HEK293T (cell line): ENCODE data around the gene OTUB1.

Experiments used
- CTCF ChIA-PET: fragments of 350-600 bp; formaldehyde crosslinking; extraction: SDS; loops from one replicate; lab custom pipeline; 2021; ENCODE audit warnings: antibody characterized with exemption, inconsistent platforms; lab: Yijun Ruan, JAX
- POLR2A ChIA-PET: fragments of 350-600 bp; formaldehyde crosslinking; extraction: SDS; loops from one replicate; lab custom pipeline; 2020; ENCODE audit warnings: antibody characterized with exemption, inconsistent platforms; lab: Yijun Ruan, JAX
- DNase-seq: peaks from one replicate; pipeline ENCODE4 v3.0.0; 2012; ENCODE audit warnings: mixed read lengths; ENCODE audit errors: extremely low spot score
- ARNT ChIP-seq: fragments of 450-650 bp; IDR thresholded peaks from 2 replicates; pipeline ENCODE4 v1.6.1; 2017; ENCODE audit warnings: mild to moderate bottlenecking
- BHLHE40 ChIP-seq: fragments of 450-650 bp; IDR thresholded peaks from 2 replicates; pipeline ENCODE4 v1.6.1; 2016; ENCODE audit warnings: mild to moderate bottlenecking, moderate library complexity, borderline replicate concordance
- CTBP1 ChIP-seq: fragments of 450-650 bp; IDR thresholded peaks from 2 replicates; pipeline ENCODE4 v1.6.1; 2016; ENCODE audit warnings: borderline replicate concordance
- ELF4 ChIP-seq: fragments of 450-650 bp; IDR thresholded peaks from 2 replicates; pipeline ENCODE4 v1.6.1; 2017; ENCODE audit warnings: antibody characterized with exemption
- FOXA1 ChIP-seq: fragments of 450-650 bp; IDR thresholded peaks from 2 replicates; pipeline ENCODE4 v1.6.1; 2016; ENCODE audit warnings: mild to moderate bottlenecking
- FOXK2 ChIP-seq: fragments of 450-650 bp; IDR thresholded peaks from 2 replicates; pipeline ENCODE4 v1.6.1; 2016; ENCODE audit warnings: mild to moderate bottlenecking
- FOXM1 ChIP-seq: fragments of 450-650 bp; IDR thresholded peaks from 2 replicates; pipeline ENCODE4 v1.6.1; 2017; ENCODE audit warnings: mild to moderate bottlenecking, borderline replicate concordance
- HDGF ChIP-seq: fragments of 450-650 bp; IDR thresholded peaks from 2 replicates; pipeline ENCODE4 v1.6.1; 2017; ENCODE audit warnings: antibody characterized with exemption, borderline replicate concordance
- L3MBTL2 ChIP-seq: fragments of 450-650 bp; conservative IDR thresholded peaks from 2 replicates; pipeline ENCODE4 v1.6.1; 2016; ENCODE audit warnings: mild to moderate bottlenecking
- LEF1 ChIP-seq: fragments of 450-650 bp; IDR thresholded peaks from 2 replicates; pipeline ENCODE4 v1.6.1; 2017; ENCODE audit warnings: mild to moderate bottlenecking, borderline replicate concordance
- NFRKB ChIP-seq: fragments of 450-650 bp; IDR thresholded peaks from 2 replicates; pipeline ENCODE4 v1.6.1; 2016; ENCODE audit warnings: mild to moderate bottlenecking, moderate library complexity
- PKNOX1 ChIP-seq: fragments of 450-650 bp; IDR thresholded peaks from 2 replicates; pipeline ENCODE4 v1.6.1; 2016
- SP1 ChIP-seq: fragments of 450-650 bp; IDR thresholded peaks from 2 replicates; pipeline ENCODE4 v1.6.1; 2017
- SUZ12 ChIP-seq: fragments of 450-650 bp; IDR thresholded peaks from 2 replicates; pipeline ENCODE4 v1.6.1; 2016; ENCODE audit warnings: mild to moderate bottlenecking
- TARDBP ChIP-seq: fragments of 450-650 bp; IDR thresholded peaks from 2 replicates; pipeline ENCODE4 v1.6.1; 2016
- ZNF384 ChIP-seq: fragments of 450-650 bp; IDR thresholded peaks from 2 replicates; pipeline ENCODE4 v1.6.1; 2016

The OTUB1 gene

GRCh38 chr11:64005691-64006090 lies 19.5 kb downstream of the OTUB1 start:
- ChIA-PET CTCF (no interaction called here), POLR2A (no interaction called here)
- TF ChIP-seq CTBP1 (no peak), L3MBTL2 (no peak), SP1 (no peak), NFRKB (no peak), FOXK2 (no peak), FOXM1 (no peak), ELF4 (no peak), PKNOX1 (no peak), SUZ12 (no peak), FOXA1 (no peak), BHLHE40 (no peak), TARDBP (no peak), ARNT (no peak), ZNF384 (no peak), LEF1 (no peak), HDGF (no peak)
- no peak for DNase-seq

- POLR2A ChIA-PET: interaction anchor here (0.9 to 1.0 kb wide), 2 partner anchors 10 to 32 kb away, joined by 3 read pairs; partner anchors contain the start of gene COX8A
- no peak for DNase-seq
- CTCF ChIA-PET: no interaction called here
- no peak for TF ChIP-seq ZNF384
- no peak for TF ChIP-seq LEF1
- TF ChIP-seq FOXM1: no peak
- no peak for TF ChIP-seq FOXA1
- TF ChIP-seq L3MBTL2: no peak
- TF ChIP-seq FOXK2: no peak
- no peak for TF ChIP-seq ARNT
- TF ChIP-seq CTBP1: no peak
- TF ChIP-seq PKNOX1: no peak
- no peak for TF ChIP-seq TARDBP
- no peak for TF ChIP-seq SUZ12
- TF ChIP-seq HDGF: no peak
- no peak for TF ChIP-seq ELF4
- no peak for TF ChIP-seq SP1
- no peak for TF ChIP-seq NFRKB
- TF ChIP-seq BHLHE40: no peak
Observed at GRCh38 chr11:64006398-64006797, 20.2 kb downstream of the OTUB1 start.

DNA sequence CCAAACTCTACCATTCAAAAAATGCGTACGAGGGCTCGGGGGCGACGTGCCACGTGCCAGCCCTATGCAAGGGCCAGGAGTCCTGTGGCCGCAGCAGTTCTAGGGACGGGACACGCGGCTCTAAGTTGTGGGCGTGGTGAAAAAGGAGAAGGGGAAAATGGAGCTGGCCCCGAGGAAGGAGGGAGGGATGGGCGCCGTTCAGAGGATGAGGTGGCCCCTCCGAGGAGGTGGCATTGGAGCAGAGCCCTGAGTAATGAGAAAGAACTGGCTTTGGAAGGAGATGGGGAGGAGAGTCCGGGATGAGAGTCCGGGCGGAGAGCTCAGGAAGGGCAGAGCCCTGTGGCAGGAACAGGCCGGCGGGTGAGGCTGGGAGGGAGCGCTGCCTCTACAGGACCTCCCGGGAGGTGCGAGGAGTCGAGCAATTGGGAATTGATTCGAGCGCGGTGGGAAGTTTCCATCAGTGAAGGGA lies 21.0 kb downstream of the OTUB1 start:
- peak; percentile 35 for TF ChIP-seq L3MBTL2
- no peak for TF ChIP-seq TARDBP
- DNase-seq: peak; percentile 46
- ChIA-PET CTCF (interaction anchor here (0.8 to 1.0 kb wide), 2 partner anchors 9 to 145 kb away, joined by 3 read pairs; no protein-coding TSS in a partner anchor), POLR2A (interaction anchor here (0.9 to 1.0 kb wide), 2 partner anchors 9 to 33 kb away, joined by 3 read pairs; partner anchors contain the start of gene COX8A)

DNA sequence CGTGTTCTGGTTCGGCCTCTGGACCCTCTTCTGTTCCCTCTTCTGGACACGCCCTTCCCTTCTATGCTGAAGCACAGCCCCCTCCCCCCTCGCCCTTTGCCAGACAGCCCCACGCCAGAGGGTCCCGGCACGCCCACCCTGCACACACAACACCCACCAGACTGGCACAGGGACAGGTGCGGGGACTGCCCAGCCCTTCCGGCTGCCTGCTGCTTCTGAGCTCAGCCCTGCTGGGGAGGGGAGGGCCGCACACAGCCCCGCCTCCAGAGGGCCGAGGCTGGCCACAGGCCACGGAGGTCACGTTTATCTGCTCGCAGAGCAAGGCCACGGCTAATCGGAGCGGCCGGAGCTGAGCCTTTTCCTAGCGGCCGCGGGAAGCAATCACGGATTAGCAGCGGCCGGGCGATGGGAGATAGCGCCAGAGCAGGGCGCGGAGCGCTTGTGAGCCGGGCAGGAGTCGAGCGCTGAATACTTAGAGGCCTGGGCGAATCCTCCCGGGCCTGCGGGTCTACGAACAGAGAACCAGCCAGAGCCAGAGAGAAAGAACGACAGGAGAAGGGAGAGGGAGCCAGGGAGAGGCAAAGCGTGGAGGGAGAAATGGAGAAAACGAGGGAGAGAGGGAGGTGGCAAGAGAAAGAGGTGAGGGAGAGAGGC lies 21.5 kb downstream of the OTUB1 start:
- no peak for TF ChIP-seq NFRKB
- TF ChIP-seq FOXM1: no peak
- peak; percentile 49 for DNase-seq
- ChIA-PET POLR2A (no interaction called here), CTCF (interaction anchor here (0.6 to 1.0 kb wide), 3 partner anchors 9 to 144 kb away, joined by 3 read pairs; no protein-coding TSS in a partner anchor)

DNA sequence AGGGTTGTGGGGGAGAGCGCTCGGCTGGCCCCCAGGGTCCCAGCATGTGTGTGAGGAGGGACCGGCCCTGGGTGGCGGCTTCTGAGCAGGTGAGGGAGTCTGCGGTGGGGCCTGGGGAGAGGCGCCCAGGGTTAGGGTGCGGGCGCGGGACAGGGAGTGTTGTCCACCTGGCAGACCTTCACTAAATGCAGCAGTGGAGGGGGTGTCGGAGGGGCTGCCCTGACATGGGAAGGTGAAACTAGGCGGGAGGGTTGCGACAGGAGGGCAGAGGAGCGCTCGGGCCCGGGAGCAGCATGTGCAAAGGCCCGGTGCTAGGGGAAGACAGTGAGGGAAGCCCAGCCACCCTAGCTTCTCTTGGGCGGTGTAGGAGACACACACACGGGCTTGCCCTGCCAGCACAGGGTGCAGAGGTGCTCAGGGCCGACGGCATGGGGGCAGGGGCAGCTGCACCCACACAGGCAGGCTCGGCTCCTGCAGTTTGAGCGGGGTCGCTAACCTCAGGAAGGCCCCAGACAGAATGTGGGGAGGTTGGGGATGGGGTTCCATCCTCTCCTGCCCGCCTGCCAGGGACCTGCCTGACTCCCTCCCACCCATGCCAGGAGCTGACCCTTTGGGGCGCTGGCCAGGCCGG lies 22.2 kb downstream of the OTUB1 start:
- ChIA-PET CTCF (interaction anchor here (0.6 kb wide), 1 partner anchor 141 kb away, joined by 3 read pairs; no protein-coding TSS in a partner anchor), POLR2A (no interaction called here)
- DNase-seq: no peak
- TF ChIP-seq NFRKB (no peak), L3MBTL2 (no peak), ARNT (no peak)

DNA sequence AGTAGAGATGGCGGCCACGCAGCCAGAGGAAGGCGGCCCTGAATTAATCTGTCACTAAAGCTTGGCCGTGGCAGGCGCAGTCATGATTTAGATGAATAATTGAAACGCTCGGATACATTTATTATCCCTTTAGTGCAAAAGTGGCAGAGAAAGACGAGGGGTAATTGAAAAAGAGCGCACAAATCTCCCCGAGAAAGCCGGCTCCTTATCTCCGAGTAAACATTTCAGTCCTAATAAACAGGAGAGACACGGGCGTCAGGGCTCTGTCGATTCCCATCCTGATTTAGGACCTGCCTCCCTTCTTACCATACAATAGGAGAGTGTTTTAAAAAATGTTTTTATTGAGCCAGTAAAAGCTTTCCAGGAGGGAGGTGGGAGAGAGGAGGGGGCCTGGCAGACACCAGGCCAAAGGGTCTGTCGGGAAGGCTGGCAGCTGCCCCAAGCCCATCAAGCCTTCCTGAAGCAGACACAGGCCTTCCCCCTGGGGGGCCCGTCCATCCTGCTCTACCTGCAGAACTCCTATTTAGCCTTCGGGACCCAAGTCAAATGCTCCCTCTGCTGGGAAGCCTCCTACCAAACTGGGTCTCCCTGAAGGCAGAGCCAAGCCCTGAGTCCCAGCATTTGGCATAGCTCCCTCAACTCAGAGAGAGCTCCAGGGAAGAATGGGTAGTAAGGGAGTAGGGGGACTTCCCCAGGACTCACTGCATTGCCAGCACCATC lies 22.8 kb downstream of the OTUB1 start:
- no peak for TF ChIP-seq ELF4
- no peak for TF ChIP-seq FOXK2
- TF ChIP-seq FOXA1: no peak
- TF ChIP-seq CTBP1: no peak
- no peak for TF ChIP-seq PKNOX1
- no peak for TF ChIP-seq ZNF384
- TF ChIP-seq FOXM1: no peak
- no peak for TF ChIP-seq SP1
- TF ChIP-seq NFRKB: no peak
- ChIA-PET CTCF (no interaction called here), POLR2A (no interaction called here)
- DNase-seq: no peak
